Measurements from ENCODE around the gene C16orf96.

Gene C16orf96

GRCh38 chr16:4525634-4526277, 30.4 kb upstream of the C16orf96 start:
- no peak for DNase-seq

- DNase-seq, result no peak
These were observed 26.8 kb upstream of the C16orf96 start for GRCh38 chr16:4529085-4530060.

GRCh38 chr16:4531811-4532210, 24.3 kb upstream of the C16orf96 start:
- DNase-seq, result no peak

- no peak for DNase-seq
These were observed 23.9 kb upstream of the C16orf96 start for GRCh38 chr16:4532238-4532637.

- DNase-seq, result no peak
These were observed 22.6 kb upstream of the C16orf96 start for GRCh38 chr16:4533490-4533889.

GRCh38 chr16:4534151-4534790, 21.9 kb upstream of the C16orf96 start:
- DNase-seq, result no peak

GRCh38 chr16:4535627-4536108, 20.5 kb upstream of the C16orf96 start:
- no peak for DNase-seq

- no peak for DNase-seq
These were observed 19.6 kb upstream of the C16orf96 start for GRCh38 chr16:4536391-4537106.

GRCh38 chr16:4537376-4538343, 18.5 kb upstream of the C16orf96 start:
- DNase-seq, result no peak

GRCh38 chr16:4538350-4539235, 17.5 kb upstream of the C16orf96 start, which contains the start of gene CDIP1:
Gene CDIP1, minus strand, starts transcription at chr16:4538773. Its CDS starts 24,643 bp downstream, at chr16:4514130.
- DNase-seq, result peak; percentile 9

- no peak for DNase-seq
These were observed 16.3 kb upstream of the C16orf96 start for GRCh38 chr16:4539716-4540284.

- DNase-seq, result no peak
These were observed 11.7 kb upstream of the C16orf96 start for GRCh38 chr16:4544473-4544872.

- DNase-seq, result no peak
These were observed 8.0 kb upstream of the C16orf96 start for GRCh38 chr16:4548124-4548523.

GRCh38 chr16:4550591-4550990, 5.5 kb upstream of the C16orf96 start:
- no peak for DNase-seq

- no peak for DNase-seq
These were observed 3.6 kb upstream of the C16orf96 start for GRCh38 chr16:4552541-4552940.

- no peak for DNase-seq
These were observed 440 bp downstream of the C16orf96 start for GRCh38 chr16:4556580-4556979.

- DNase-seq, result no peak
These were observed 1.8 kb downstream of the C16orf96 start for GRCh38 chr16:4557973-4558372.

- no peak for DNase-seq
These were observed 5.5 kb downstream of the C16orf96 start for GRCh38 chr16:4561596-4561995.

- DNase-seq, result no peak
These were observed 8.6 kb downstream of the C16orf96 start for GRCh38 chr16:4564661-4565267.

GRCh38 chr16:4566144-4566543, 10.0 kb downstream of the C16orf96 start:
- DNase-seq, result no peak

Measured in NCI-H1436 treated with DMSO at 0.1 percent for 48 hours (cell line).